Activated T-helper 1 cell treated with anti-CD3 and anti-CD28 coated beads, Interleukin-2, amount 50 U/mL, for 16 hours (primary cell): Measurements from ENCODE around the gene RAB40C.

ENCODE experiments used
- DNase-seq, 2 donors: peaks; one replicate each; pipeline ENCODE4 v3.0.0-alpha.2; 2020; ENCODE audit warnings: low read depth in 1 of 2, low spot score in 1 of 2

Gene RAB40C

DNA sequence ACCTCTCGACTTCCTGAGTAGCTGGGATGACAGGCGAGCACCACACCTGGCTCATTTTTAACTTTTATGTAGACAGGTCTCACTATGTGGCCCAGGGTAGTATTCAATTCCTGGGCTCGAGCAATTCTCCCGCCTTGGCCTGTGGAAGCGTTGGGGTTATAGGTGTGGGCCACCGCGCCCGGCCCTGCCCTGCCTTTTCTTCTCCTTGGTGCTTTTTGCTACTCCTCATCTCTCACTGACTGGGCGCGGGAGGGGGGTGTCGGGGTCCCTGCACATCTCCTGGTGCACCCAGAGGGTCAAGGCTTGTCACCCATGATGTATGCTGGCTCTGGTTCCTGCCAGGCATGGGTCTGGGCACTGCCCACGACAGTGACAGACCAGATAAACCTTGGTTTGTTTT, 54.7 kb downstream of the RAB40C start:
- DNase-seq, result no peak

DNA sequence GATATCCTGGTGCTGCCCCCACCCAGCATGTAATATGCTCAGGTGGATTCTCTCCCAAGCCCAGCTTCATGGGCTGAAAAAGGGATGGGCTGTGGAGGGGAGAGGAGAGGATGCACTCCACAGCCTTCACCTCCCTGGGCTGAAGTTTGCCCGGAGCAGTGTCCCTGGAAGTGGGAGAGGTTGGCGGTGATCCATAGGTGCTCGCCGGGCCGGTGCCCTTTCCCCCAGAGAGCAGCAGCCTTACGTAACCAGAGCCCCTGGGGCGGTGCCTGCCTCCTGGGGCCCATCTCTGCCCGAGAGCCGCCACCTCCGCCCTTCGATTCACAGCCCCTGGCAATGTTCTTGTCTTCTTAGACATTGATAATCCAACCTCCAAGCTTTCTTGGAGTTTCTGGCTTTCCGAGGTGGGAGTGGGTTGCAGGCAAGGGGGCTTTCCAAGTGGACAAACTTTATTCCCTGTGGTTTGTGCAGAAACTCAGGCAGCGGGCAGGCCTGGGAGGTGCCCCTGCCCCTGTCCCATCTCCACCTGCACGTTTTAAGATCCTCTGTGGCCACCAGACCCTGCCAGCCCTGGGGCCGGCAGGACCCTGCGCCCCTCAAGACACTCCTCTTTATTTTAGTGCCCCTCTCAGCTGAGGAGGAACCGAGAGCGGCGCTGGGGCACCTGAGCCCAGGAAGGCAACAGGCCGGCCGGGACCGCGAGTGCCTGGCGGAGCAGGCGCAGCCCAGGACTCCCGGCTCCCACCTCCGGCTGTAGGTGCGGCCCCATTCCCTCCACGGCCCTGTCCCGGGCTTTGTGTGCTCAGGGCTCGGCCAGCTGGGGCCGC, 56.2 kb downstream of the RAB40C start:
- no peak for DNase-seq

DNA sequence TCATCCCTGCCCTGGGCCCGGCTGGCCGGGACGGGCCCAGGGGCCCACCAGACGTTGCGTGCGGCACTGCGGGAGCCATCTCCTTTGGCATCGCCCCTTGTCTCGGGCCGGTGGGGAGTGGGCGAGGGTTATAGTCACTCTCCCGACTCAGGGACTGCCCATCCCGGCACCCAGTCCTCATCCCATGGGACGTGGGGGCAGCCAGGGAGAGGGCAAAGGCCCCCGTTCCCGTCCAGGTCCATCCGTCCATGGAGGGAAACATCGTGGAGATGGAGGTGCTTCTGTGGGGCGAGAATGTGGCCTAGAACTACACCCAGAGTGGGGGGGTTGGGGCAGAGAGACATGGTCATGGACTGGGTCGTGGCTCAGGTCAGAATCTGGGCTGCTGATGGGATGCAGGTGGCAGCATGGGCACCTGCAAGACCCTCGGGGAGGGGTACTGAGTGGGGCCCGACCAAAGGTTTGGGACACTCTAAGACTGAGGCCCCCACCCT, 56.9 kb downstream of the RAB40C start:
- no peak for DNase-seq

DNA sequence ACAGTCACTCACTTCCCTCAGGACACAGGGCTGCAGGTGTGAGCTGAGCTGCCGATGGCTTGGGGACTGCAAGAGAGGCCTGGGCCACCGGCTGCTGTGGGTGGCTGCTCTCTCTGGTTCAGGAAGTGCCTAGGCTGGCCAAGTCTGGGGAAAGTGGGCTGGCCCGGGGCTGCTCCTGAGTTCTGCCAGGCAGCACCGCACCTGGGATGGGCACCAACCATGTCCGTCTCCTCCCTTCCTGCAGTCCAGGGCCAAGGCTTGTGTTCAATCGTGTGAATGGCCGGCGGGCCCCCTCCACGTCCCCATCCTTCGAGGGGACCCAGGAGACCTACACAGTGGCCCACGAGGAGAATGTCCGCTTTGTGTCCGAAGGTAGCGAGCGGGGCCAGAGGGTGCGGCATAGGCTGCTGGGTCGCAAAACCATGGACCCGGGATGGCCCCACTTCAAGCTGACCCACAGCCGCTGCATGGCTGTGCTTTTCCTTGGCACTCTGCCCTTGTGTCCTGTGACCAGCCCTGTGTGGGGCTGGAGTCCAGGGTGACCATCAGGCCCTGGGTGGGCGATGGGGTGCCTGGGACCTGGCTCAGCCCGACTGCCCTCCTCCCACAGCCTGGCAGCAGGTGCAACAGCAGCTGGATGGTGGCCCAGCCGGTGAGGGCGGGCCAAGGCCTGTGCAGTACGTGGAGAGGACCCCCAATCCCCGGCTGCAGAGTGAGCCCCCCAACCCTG, 57.5 kb downstream of the RAB40C start:
- DNase-seq, result no peak

DNA sequence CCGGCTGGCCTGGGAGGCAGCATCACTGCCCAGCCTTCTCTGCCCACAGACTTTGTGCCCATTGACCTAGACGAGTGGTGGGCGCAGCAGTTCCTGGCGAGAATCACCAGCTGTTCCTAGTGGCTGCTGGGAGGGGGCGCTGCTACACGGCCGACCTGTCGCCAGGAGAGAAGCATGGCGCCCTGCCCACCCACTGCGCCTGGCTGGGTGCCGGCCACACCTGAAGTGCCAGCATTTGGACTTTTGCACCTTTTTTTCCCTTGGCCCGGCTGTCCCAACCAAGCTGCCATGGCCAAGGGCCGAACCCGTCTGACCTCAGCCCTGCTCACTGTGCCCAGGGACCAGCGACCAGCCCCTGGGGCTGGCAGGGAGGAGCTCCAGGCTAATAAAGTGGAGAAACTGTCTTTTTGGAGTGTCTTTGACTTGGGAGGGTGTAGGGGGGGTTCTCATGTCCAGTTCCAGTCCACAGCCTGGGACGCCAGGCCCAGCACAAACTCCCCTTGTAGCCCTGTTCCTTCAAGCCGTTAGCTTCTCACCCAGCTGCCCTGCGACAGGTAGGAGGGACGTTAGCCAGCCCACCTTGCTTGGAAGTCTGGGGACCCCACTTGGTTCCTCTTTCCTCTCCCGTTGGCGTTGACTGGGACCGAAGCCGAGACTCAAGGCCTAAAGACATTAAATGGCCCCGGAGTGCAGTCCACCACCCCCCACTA, 58.4 kb downstream of the RAB40C start:
- no peak for DNase-seq

DNA sequence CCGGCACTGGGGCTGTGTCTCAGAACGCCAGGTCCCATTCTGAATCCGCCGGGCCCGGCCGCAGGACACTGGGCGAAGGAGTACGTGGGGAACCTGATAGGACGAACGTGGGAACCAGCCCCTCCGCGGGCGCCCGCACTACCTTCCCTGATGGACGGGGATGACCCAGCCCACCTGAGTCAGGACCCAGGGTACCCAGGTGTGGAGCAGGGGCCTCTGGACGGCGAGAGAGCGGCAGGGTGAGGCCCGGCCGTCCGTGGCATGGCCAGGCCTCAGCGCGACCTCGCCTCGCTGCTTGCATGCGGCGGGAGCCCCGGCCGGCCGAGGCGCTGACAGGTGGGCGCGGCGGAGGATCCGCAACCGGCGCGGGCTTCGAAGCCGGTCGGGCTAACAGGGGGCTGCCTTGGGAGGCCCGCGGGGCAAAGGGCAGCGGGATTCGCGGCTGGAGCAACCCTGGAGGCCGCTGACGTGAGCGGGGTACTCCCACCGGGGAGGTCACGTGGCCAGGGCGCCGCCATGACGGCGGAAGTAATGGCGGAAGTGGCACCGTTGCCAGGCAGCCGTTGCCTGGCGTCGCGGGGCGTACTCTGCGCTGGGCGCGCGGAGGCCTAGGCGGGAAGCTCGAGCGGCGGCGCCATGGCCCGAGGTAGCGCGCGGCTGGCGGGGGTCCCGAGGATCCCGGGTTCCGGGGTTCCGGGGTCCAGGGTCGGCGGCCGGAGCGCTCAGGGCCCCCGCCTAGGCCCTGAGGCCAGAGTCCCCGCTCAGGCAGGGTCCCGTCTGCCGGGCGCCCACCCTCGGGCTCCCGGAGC, 59.1 kb downstream of the RAB40C start, which contains the start of gene WDR90:
TSS of gene WDR90 (plus strand) at position 585 of the 809 bp plus-strand sequence. CDS start at position 637, 52 bp downstream.
- DNase-seq, result peak; percentile 83 to 87

DNA sequence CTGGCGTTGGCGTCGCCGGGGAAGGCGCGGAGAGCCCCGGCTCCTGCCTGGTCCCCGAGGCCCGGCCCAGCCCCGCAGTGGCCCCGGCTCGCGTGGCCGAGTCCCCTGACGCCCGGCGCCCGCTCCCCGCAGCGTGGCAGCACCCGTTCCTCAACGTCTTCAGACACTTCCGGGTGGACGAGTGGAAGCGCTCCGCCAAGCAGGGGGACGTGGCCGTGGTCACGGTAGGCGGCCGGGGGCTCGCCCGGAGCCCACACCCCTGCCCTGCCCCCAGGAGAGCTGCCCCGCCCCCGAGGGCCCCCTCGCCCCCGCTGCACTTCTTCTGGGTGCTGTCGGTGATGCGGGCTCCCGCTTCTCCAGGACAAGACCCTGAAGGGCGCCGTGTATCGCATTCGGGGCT, 59.8 kb downstream of the RAB40C start:
- no peak for DNase-seq

DNA sequence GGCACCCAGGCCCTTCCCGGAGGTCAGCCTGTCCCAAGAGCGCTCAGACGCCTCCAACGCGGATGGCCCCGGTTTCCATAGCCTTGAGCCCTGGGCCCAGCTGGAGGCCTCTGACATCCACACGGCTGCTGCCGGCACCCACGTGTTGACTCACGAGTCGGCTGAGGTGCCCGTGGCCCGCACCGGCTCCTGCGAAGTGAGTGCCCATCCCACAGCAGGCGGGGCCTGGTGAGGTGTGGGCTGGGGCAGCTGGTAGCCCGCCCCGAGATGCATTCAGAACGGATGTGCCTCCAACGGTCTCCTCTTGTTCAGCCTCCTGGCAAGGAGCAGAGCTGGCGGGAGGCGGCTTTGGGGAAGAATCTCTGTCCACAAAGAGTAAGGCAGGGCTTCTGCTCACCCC, 62.0 kb downstream of the RAB40C start:
- no peak for DNase-seq

DNA sequence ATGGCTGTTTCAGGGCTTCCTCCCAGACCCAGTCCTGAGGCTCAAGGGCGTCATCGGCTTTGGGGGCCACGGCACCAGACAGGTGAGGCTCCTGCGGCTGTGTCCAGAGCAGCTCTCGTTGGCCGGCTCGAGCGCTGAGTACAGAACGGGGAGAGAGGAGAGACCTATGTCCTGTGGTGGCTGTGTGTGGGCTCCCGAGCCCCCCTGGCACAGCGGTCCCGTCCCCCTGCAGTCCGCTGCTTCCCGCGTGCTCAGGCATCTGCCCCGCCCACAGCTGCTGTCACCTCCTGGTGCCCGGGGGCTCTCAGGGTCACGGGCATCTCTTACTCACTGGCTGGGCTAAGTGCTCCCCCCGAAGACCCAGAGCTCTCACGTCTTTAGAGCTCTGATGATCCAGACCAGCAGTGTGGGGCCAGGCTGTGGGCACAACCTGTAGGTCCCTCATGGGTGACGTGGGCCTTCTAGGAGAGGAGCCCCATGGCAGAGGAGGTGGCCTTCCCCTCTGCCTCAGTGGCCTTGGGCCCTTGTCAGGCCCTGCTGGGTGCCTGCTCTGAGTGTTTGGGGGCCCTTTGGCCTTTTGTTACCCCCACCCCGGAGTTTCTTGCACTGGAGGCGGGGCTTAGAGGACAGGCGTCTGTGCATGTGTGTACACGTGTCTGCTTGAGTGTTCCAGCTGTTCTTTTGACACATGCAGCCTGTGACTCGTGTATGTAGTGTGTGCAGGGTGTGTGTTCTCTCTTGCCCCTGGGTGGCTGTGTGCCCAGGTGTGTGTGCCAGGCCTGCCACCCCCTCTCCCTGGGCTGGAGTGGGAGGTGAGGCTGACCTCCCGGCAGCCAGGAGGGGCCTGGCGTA, 62.8 kb downstream of the RAB40C start:
- no peak for DNase-seq

DNA sequence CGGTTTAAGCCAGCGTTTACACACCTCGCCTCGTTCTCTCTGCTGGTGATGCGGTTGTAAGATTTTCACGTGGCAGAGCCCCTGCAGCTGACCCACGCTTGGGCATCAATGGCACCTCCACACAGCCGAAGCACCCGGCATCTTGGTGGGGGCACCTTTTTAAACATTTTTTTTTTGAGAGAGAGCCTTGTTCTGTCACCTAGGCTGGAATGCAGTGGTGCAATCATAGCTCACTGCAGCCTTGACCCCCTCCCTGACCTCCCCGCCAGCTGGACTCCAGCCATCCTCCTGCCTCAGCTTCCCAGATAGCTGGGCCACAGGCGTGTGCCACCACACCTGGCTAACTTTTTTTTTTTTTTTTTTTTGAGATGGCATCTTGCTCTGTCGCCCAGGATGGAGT, 64.2 kb downstream of the RAB40C start:
- no peak for DNase-seq

DNA sequence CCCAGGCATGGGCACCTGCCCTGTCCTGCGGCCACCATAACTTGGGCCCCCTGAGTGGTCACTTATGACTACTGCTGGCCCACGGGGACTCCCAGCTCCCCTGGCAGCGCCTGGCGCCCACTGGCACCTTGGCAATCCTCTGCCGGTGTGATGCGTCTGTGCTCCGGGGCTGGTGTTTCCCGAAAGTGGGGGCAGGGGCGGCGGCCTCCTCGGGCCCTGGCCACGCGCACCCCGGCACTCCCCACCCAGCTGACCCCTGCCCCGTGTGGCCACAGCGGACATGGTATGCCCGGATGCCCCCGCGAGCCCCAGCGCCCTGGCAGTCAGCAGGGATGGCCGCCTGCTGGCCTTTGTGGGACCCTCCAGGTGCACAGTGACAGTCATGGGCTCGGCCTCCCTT, 67.6 kb downstream of the RAB40C start:
- DNase-seq, result no peak

DNA sequence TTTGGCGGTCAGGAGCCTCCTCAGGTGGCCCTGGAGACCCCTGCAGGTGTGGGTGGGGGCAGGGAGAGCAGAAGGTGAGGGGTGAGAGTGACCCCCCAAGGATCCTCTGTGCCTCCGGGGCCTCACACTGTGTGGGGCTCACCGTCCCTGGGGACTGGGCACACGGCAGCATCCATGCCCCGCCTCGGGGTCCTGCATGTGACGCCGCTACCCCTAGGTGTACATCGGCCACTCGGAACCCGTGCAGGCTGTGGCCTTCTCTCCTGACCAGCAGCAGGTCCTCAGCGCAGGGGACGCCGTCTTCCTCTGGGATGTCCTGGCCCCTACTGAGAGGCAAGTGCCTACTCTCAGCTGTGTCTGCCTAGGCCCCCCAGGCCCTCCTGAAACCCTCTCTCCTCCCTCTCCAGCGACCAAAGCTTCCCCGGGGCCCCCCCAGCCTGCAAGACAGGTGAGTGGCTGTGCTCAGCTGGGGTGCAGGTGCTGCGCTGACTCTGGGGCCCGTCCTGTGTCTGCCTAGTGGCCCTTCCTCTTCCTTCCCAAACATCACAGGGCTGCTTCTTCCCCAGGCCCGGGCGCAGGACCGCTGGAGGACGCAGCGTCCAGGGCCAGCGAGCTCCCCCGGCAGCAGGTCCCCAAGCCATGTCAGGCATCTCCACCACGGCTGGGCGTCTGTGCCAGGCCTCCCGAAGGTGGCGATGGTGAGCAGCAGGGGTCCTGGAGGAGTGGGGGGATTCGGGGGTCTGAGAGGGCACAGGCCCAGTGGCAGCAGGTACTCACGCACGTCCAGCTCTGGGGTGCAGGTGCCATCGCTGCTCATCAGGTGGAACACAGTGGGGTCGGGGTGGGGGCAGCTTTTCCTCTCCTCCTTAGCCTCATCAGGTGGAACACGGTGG, 69.1 kb downstream of the RAB40C start:
- DNase-seq, result no peak

DNA sequence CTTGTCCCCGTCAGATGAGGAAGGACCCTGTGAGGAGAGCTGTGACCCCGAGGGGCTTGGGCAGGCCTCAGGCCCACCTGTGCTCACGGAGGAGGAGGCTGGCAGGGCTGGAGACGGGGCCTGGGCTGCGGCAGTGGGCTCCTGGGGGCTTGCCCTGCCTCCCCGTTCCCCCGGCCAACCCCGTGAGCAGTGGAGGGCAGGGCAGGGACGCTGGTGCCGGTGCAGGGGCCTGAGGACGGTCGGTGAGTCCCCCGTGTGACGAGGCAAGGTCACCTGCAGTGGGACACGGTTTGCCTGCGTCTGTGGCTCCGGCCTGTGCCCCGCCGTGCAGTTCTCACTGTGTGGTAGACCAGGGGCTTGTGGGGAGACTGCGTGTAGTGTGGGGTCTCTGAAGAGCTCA, 69.8 kb downstream of the RAB40C start:
- no peak for DNase-seq

DNA sequence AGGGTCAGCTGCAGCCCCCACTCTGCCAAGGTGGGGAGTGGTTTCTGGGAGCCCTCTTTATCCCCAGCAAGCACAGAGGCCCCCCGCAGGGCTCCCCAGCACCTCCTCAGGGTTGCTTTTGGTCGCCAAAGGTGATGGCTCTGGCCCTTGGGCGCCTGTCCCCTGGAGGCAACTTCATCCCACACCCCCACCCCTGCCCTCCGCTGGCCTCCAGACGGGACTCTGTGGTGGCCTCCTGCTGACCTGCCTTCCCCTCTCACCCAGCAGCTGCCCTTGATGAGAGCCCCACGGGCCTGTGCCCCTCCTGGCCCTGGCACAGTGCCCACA, 70.2 kb downstream of the RAB40C start:
- no peak for DNase-seq

DNA sequence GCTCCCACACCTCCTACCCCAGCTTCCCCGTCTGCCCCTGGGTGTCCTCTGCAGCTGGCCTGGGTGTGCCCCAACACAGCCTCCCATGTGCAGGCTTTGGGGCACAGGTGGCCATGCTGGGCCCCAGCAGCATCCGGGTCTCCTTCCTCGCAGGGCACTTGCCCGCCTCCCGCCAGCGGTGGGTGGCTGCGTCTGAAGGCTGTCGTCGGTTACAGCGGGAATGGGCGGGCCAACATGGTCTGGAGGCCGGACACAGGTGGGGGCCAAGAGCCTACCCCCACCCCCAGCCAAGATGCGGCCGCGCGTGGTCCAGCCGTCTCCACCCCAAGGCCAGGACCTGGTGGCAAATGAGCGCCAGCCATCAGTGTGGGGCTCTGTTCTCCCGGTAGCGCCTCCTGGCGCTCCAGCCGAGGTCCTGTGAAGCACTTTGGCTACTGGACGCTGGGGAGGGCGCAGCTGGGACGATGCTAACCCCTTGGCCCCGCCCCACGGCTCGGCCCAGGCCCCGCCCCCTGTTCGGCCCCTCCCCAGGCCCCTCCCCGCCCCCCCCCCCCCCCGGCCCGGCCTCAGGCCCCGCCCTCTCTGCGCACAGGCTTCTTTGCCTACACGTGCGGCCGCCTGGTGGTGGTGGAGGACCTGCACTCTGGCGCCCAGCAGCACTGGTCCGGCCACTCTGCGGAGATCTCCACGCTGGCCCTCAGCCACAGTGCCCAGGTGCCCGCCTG, 70.8 kb downstream of the RAB40C start:
- peak; percentile 35 to 58 for DNase-seq

DNA sequence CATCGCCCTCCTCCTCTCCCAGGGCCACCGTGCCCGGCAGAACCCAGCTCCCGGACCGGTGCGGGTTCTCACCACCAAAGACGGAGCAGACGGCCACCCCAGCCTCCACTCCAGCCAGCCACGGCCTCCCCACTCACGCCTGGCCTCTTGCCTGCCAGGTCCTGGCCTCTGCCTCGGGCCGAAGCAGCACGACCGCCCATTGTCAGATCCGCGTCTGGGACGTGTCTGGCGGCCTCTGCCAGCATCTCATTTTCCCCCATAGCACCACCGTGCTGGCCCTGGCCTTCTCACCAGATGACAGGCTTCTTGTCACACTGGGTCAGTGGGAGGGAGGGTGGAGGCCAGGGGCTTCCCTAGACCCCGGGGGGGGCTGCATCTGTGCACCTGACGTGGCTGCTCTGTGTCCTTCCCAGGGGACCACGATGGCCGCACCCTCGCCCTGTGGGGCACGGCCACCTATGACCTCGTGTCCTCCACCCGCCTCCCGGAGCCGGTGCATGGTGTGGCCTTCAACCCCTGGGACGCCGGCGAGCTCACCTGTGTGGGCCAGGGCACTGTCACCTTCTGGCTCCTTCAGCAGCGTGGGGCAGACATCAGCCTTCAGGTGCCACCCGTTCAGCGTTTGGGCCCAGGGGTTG, 71.4 kb downstream of the RAB40C start:
- DNase-seq, result no peak

DNA sequence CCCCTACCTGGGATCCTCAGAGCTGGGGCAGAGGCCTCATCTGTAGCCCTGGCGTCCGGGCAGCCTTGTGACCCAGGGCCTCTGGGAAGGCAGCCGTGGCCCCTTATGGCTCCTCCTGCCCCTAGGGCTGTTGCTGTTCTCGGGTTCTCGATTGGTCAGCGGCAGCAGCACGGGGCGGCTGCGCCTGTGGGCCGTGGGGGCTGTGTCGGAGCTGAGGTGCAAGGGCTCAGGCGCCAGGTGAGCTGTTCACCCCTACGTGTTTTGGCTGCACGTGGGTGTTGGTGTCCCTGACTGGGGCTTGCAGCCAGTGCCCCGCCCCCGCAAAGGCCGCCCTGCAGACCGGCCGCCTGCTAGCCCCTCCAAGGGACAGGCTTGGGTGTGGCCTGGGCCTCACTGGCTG, 72.2 kb downstream of the RAB40C start:
- DNase-seq, result no peak

DNA sequence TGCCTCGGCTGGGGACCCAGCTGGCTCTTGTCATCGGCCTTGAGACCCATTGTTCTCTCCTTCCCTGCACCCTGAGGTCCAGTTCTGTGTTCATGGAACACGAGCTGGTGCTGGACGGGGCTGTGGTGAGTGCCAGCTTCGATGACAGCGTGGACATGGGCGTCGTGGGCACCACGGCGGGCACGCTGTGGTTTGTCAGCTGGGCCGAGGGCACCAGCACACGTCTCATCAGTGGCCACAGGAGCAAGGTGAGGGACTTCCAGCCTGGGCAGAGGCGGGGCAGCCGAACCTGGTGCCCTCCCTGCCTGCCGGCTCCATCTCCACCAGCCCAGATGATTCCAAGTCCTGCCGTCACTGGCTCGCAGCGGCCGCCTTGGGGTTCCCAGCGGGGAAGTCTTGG, 72.7 kb downstream of the RAB40C start:
- no peak for DNase-seq
